Measurements from ENCODE around the gene MRM2.

MRM2 gene

DNA sequence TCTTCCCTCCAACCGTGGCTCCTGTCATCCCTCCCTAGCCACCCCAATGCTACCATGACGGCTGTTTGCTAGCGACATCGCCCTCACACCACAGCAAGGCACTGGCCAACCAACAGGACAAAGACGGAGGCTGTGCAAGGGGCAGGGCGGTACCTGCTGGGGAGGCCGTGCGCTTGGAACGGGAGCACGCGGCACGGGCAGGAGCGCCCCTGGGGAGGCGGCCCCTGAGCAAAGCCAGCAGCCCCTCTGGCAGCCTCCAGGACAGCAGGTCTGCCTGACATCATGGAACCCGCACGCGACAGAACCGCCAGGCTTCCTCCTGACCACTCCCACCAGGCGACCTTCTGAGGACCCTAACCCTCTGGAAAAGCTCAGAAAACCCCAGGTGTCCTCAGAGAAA, 22.0 kb downstream of the MRM2 start:
- no peak for DNase-seq

DNA sequence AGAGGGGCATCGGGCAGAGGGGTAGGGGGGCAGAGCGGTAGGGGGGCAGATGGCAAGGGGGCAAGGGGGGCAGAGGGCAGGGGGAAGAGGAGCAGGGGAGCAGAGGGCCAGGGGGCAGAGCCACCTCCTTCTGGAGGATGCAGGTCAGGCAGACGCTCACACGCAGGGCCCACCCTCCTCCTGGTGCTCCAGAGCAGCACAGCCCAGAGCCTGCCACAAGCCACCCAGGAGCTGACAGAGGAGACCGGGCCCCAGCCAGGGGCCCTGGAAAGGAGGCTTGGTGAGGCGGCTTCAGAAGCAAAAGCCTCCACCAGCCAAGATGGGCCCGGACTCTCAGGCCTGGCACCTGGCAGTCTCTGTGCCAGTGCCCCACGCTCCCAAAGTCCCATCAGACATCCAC, 22.4 kb downstream of the MRM2 start:
- DNase-seq: no peak

DNA sequence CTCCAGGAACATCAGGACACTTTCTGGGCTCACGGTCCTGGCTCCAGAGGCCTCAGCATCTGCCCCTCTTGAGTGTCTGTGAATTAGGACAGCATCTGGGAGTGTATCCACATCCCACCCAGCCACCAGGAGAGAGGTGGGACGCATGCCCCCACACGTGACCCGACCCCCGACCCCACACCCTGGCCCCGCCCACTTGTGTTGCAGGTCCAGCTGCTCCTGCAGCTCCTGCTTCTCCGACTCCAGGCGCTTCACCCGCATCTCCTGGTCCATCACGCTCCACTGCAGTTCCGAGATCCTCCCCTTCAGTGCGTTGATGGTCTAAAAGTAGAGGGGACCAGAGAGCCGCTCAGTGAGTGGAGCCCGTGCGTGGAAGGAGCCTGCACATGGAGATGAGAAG, 22.9 kb downstream of the MRM2 start:
- DNase-seq: no peak

DNA sequence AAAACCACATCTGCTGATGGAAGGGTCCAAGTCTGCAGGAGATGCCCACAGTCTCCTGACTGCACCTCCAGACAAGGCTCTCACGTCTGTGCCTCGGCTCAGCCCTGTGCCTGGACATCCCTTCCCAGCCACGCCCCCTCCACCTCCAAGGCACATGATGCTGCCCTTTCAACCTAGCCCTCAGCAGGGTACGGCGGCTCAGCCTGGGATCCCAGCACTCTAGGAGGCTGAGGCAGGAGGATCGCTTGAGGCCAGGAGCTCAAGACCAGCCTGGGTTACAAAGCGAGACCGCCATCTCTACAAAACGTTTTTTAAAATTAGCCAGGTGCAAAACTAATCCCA, 23.6 kb downstream of the MRM2 start:
- no peak for DNase-seq

DNA sequence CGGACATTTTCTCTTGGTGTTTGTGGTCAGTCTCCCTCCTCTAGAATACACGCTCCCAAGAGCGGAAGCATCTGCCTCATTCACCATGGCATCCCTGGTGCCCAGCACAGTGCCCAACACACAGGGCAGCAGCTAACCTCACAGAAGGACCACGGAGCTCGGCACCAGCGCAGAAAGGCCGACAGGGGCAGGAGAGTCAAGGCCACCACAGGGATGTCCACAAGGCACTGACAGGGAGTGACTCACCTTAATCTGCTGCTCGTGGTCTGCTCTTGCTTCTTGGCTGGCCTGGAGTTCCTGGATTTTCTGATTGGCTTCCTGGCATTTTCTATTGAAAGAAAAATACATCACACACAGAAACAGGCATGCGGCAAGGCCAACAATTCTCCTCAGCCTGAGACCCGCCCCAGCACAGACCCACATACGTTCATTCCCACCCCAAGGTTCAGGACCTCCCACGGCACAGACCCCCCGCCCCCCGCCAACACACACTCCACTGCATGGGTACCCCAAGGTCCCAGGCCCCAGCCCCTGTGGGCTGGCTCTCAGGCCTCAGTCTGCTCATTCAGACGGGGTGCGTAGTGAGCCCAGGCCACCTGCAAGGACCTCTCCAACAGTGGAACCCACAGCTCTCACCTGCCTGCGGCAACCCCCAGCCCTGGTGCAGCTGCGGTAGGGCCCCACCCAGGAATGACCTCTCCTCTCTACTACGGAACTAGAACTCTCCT, 24.1 kb downstream of the MRM2 start:
- DNase-seq: no peak

DNA sequence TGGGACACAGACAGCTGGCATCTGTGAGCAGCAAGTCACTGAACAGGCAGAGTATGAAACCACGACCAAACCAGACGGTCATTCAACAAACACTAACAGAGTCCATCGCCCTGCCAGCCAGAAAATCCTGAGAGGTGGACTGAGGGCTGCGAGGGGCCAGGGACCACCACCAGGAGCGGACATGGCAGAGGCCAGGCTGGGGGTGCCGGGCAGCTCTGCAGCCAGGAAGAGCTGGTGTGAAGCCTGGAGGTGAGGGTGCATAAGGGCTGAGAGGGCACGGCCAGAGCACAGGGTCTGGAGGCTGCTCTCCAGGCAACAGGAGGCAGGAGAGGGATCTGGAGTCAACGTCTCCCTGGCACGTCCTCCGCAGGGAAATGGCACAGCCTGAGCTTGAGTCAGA, 24.8 kb downstream of the MRM2 start:
- no peak for DNase-seq

DNA sequence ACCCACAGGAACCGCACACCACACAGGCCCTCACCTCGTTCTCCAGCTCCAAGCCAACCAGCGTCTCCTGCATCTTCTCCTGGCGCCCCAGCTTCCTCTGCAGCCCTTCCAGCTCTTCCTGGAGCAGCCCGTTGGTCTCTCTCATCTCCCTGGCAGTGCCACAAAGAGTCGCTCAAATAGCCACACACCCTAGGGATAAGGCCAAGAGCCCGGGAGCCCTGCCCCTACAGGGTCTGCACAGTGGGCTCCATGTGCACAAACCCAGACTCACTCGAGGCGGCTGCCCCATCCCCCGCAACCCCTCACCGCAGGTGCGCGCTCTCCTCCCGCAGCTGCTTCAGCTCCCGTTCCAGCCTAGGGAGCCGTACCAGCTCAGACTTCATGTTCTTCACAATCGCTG, 26.2 kb downstream of the MRM2 start:
- no peak for DNase-seq

DNA sequence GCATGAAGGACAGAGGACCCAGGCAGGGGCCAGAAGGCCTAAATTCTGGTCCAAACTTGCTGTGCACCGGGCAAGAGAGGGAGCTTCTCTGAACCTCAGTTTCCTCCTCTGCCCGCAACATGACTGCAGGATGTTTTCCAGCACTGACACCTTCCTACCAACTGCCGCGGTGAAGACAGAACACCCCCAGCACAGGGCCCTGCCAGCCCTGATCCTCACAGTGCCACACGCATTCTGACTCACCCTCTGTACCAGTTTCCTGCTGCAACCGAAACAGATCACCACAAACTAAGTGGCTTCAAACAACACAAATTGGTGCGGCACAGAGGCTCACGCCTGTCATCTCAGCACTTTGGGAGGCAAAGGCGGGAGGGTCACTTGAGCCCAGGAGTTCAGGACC, 27.4 kb downstream of the MRM2 start:
- DNase-seq: no peak

DNA sequence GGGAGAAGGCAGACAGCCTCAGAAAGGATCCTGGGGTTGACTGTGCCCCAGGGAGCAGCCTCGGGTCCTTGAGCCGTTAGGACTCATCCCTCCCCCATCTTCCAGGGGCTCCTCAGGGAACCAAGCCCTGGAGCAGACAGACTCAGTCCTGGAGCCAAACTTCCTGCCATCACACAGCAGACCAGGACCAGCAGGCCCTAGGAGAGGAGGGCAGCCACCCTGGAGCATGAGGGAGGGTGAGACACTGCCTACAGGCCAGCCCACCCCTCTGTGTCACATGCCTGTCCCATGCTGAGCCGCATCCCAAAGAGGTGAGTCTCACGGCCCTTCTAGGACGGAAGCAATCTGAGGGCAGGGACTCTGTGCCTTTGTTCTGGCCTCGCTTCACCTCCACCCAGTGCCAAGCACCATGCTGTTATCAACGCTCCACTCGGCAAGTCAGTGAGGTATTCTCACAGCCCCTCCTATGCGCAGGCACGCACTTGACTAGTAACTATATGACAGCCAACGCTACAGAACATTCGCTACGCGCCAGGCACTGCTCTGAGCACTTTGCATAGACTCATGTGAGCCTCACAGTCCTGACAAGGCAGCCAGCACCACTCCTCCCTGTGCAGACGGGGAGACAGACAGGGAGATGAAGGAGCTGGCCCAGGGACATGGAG, 28.3 kb downstream of the MRM2 start:
- no peak for DNase-seq

DNA sequence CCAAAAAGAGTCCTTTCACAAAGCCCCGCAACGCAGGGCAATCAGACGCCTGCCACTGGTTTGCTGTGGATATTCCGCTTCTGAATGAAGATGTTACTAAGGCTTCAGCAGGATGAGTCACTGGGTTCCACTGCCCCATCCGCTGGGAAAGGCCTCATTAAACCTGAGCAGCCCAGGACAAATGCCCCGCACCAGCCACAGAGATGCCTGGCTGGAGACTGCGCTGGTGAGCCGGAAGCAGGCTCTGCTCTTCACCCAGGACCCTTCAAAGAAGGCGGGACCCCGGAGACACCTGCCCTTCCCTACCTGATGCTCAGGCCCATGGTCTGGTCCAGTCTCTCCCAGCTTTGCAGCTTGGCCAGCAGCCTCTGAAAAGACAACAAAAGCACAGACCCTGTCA, 29.1 kb downstream of the MRM2 start:
- no peak for DNase-seq

DNA sequence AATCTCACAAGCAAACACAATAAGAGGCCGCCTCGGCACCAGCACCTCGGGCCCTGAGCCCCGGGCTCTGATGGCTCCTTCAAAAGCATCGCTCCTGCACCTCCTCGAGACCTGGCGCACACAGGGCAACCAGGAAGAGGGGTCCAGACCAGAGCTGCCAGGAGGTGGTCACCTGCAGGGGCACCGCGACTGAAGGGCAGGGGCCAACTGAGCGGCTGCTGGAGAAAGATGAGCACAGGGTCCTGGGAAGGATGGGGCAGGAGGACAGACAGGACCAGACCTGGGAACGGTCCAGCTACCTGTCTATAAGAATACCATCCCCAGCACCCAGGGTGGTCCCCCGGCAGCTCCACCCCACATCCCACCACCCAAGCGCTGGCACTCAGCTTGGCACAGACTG, 30.1 kb downstream of the MRM2 start:
- no peak for DNase-seq

DNA sequence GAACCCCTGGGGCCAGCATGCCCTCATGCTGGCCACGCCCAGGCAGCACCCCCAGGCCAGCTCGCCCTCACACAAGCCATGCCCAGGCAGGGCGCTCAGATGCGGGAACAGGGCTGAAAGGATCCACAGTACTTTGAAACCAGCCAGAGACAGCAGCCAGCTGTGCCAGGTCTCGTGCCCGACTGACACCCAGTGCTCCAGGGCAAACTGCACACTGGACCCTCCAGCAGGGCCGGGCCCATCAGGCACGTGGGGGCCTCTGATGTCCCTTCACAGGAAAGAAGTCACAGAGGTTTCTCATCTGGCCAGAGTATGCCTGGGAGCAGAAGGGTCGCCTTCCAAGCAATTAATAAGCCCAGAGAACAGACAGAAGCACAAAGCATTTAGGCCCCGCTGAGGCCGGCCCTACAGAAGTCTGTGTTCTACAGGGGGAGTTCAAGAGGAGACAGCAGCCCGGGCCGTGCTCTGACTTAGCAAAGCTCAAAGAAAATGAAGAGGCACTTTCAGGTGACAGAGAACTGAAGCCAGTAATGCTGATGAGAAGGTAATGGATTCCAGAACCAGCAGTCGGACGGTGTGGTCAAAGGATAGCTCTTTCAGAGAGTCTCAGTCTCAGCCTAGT, 30.6 kb downstream of the MRM2 start:
- no peak for DNase-seq

DNA sequence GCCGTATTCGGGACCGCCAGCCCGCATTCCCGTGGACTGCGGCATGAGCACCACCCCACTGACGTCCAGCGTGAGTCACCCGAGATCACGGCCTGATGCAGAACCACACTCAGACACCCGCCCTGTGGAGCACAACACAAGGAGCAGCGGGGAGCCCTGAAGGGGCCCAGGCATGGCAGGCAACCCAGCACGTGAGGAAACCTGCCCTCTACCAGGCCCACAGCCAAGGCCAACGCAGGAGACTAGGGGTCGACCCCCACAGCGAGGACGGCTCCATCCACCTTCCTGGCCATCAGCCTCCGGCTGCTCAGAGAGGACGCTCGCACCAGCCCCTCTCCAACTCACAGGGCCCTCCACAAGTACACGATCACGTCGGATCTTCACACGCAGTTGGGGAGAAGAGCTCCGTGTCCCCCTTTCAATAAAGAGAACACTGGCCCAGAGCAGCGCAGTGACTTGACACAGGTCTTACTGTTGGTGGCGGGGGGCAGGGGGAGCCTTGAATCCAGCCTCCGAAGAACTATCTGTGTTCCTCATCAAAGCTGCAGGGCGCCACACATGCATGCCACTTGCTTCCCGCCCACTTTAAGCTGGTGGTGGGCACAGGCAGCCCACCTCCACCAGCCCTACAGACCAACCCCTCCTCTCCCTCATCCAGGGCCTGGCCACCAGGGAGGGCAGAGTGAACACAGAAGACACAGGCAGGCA, 31.3 kb downstream of the MRM2 start:
- DNase-seq: no peak

DNA sequence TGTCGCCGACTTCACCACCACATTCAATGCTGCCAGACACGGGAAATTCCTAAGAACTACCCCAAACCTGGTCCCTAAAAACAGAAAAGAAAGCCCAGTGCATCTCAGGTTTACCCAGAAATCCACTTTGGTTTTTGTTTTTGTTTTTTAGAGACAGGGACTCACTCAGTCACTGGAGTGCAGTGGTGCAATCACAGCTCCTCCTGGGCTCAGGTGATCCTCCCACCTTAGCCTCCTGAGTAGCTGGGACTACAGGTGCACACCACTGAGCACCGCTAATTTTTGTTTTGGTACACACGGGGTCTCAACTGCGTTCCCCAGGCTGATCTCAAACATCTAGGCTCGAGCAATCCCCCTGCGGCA, 32.1 kb downstream of the MRM2 start:
- DNase-seq: no peak

DNA sequence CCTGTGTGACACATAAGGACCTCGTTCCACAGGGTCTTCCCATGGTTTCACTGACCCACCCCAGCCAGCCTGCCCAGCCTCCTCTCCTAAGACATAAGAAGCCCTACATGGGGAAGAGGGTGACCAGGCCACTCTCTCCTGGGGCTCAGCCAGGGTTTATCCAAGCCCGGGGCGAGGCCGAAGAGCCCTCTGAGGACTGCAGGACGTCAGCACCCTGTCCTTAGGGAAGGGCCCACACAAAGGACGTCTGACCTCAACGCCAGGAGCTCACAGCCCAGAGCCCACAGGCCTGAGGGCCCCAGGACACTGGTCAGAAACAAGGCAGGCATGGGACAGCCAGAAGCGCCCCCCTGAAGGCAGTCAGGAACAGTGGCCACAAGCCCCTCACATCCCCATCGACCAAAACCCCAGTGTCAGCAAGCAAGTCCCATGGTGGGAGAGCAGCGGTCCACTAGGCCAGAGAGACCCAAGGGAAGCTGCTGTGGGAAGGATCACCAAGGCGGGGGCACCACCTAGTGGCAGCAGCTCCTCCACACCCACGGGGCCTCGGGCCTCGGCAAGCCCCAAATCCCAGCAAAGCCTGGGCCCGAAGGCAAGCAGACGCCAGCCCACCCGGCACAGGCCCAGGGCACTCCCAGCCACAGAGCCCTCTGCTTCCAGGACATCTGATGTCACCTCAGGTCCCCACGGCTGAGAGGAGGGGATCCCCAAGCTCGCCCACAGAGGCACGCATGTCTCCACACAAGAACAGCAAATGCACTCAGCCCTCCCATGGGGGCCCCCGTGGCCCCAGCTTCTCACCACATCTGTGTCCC, 32.7 kb downstream of the MRM2 start:
- peak; percentile 76 for DNase-seq

DNA sequence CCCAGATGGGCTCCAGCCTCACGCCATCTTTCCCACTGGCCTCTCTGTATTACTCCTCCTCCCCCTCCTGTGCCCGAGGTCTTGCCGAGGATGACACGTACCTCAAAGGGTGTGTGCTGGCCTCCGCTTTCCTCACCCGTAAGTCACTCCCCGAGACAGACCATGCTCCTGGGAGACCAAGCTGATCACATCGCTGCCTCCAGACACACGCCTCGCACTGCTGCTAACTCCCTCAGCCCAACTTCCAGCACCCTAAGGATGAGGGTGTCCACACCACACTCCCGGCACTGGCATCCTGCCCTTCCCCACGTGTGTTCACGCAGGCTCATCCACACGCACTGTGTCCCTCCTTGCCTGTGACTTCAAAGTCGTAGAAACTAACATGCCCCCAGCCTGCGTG, 33.3 kb downstream of the MRM2 start:
- DNase-seq: no peak

DNA sequence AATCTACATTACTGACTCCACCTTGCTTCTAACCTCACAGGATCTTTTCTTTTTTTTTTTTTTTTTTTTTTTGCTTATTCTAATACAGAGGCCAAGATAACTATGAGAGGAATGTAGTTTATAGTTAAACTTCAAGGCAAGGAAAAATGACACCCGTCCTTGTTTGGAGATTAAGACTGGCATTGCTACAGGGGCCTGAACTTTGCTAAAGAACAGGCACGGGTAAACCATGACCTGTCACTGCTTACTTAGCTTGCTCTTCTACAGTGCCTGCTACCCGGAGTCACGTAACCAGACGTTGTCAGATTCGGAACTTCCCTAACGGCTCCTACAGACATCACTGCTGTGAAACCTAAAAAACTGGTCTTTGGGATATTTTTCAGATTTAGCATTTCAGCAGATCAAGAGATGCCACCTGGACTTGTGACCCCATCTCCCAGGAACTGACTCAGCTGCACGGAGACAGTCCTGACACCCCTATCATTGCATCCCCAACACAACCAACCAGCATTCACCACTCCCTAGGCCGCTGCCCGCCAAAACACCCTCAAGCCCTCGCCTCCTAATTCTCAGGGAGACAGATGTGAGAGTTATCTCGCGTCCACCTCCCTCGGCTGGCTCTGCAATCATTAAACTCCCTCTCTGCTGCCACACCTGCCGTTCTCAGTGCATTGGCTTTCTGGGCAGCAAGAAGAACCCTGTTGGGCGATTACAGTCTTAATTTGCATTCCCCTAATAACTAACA, 36.8 kb downstream of the MRM2 start:
- DNase-seq: no peak

DNA sequence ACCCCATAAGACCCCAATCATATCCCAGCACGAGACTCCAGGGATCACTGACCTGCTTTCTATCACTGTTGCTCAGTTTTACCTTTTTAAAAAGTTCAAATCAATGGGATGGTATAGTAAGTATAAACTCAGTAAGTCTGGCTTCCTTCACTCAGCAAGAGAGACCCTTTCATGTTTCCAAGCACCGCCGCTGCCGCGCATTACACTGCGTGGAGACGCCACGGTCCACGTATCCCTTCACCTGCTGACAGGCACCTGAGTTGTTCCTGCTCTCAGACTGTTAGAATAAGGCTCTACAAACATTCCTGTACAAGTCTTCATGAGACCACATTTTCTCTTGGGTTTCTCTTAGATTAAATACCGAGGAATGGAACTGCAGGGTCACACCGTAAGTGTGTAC, 37.6 kb downstream of the MRM2 start:
- DNase-seq: no peak

DNA sequence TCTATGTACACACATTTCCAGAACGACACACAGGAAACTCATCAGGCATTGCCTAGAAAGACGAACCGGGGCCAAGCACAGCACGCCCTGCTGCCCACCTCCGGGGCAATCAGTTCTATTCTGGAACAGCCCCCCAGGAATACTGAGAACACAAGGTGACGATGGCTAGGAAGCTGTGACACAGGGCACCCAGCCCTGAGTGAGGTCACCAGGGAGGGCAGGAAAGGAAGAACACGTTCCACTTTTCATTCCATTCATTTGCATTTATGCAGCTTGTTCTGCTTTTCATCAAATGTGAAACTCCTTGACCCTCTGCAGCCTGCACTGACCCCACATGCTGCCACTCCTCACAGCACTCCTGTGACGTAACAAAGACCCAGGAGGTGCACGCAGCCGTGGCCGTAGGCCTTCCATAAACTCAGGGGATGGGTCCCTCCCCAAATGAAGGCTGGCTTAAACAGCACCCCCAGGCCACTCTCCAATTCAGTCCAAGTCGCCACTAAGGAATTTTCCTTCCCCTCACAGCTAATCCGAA, 38.2 kb downstream of the MRM2 start:
- DNase-seq: peak; percentile 26

DNA sequence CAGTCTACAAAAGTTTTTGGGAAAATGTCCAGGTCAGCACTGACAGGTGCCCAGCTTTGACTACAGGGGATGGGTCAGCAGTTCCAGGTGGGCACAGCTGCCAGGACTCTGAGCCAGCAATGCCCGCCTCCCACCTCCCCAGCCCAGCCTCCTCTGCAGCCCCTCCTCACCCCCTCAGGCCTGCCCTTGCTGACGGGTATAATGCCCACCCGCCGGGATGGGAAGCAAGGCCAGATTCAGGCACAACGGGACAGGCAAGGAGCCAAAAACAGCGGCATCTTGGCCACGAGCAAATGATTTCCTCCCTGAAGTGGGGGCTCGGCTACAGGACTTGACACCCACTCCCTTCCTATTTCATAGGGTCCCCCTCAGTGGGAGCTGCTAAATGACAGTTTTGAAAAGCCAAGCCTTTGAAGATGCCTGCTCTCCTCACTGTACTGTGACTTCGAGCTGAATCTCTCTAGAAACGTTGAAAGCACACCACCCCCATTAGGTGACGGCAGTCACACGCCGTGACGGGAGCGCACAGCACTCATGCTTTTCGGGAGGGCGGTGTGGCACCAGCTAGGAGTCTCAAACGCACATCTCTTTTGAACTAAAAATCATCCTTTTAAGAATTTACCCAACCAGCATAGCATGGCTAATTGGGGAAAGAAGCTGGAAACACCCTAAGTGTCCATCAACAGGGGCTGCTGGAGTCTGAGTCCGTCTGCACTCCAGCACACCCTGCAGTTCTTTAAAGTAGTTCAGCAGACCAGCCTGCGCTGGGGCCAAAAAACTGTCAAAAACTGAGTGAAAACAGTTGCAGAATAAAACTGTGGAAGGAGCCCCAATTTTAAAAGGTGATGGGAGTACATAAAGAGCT, 38.9 kb downstream of the MRM2 start:
- peak; percentile 5 for DNase-seq

DNA sequence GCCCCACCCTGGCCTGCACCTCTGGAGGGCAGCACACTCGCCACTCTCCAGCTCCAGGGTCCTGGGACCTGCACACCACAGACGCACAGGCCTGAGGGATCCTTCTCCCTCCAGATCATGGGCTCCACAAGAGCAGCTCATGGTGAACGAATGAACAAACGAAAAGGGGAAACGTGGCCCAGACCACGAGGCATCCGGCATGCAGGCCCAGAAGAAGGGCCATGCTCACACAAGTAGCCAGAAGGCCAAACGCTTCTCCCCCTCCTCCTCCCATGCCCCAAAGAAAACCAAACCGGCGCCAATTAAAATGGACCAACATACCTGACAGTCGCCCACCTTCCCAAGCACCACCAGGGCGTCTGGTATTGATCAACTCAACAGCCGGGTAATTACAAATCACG, 39.6 kb downstream of the MRM2 start:
- DNase-seq: no peak

Measured in fibroblast of upper back skin (primary cell).